Measurements from ENCODE around the gene FMNL2.

Gene FMNL2

GRCh38 chr2:152344579-152345195, 9.7 kb downstream of the FMNL2 start:
- no peak overlapping the region for H2AFZ ChIP-seq (ENCODE audit: low read depth, low read length)
- H2BK15ac ChIP-seq (ENCODE audit: low read depth, poor library complexity, severe bottlenecking): no peak overlapping the region
- H3K9me3 ChIP-seq (ENCODE audit: control insufficient read depth, low read length): no peaks in the 10 kb centered on the region
- peaks cover 22% of the 10 kb centered on the region for H3K79me1 ChIP-seq (replicated peaks; ENCODE audit: low read length, poor library complexity, severe bottlenecking)
- no peak overlapping the region for H3K27ac ChIP-seq (ENCODE audit: low read length, poor library complexity, severe bottlenecking)
- no peak overlapping the region for H3K9ac ChIP-seq (ENCODE audit: low read length)
- H2BK120ac ChIP-seq (ENCODE audit: low read depth, low read length): no peak overlapping the region
- H3K4me2 ChIP-seq (ENCODE audit: low read length, poor library complexity, severe bottlenecking): no peak overlapping the region
- no peak overlapping the region for H3K4ac ChIP-seq (ENCODE audit: low read depth in 1 of 2, low read length in 2 of 2)
- peaks cover 10 to 30% of the 10 kb centered on the region in 2 experiments for H3K36me3 ChIP-seq (ENCODE audit: control insufficient read depth in 1 of 2, insufficient read depth in 2 of 2, low read depth in 1 of 2, low read length in 2 of 2)
- no peak overlapping the region for H3K14ac ChIP-seq (ENCODE audit: low read length in 2 of 2)
- H3K23ac ChIP-seq (ENCODE audit: low read length in 2 of 2): no peak overlapping the region
- peaks cover 1% of the 10 kb centered on the region for H3K4me1 ChIP-seq (ENCODE audit: control insufficient read depth, insufficient read depth, low read depth, low read length)
- no peak overlapping the region for H2BK12ac ChIP-seq (ENCODE audit: low read length in 2 of 2)
- H3K27me3 ChIP-seq (ENCODE audit: control insufficient read depth in 1 of 2, insufficient read depth in 1 of 2, low read length in 2 of 2): no peaks in the 10 kb centered on the region
- no peak overlapping the region for H2BK5ac ChIP-seq (ENCODE audit: low read depth, low read length, poor library complexity, severe bottlenecking)
- H3K18ac ChIP-seq (ENCODE audit: low read depth in 1 of 2, low read length in 2 of 2): no peak overlapping the region
- DNase-seq: no peak
- no peak overlapping the region for H4K8ac ChIP-seq (ENCODE audit: low read length)
- H2AK5ac ChIP-seq (ENCODE audit: low read length, severe bottlenecking): no peak overlapping the region
- H4K91ac ChIP-seq (ENCODE audit: low read length): no peak overlapping the region
- H3K4me3 ChIP-seq (ENCODE audit: insufficient read depth in 1 of 2, low read depth in 1 of 2, low read length in 2 of 2): no peak overlapping the region

- no peak overlapping the region for H3K18ac ChIP-seq (ENCODE audit: low read depth in 1 of 2, low read length in 2 of 2)
- no peak overlapping the region for H3K9ac ChIP-seq (ENCODE audit: low read length)
- no peak overlapping the region for H2BK15ac ChIP-seq (ENCODE audit: low read depth, poor library complexity, severe bottlenecking)
- no peak overlapping the region for H3K27ac ChIP-seq (ENCODE audit: low read length, poor library complexity, severe bottlenecking)
- H3K4me2 ChIP-seq (ENCODE audit: low read length, poor library complexity, severe bottlenecking): no peak overlapping the region
- H3K4ac ChIP-seq (ENCODE audit: low read depth in 1 of 2, low read length in 2 of 2): no peak overlapping the region
- peaks cover 21% of the 10 kb centered on the region for H3K79me1 ChIP-seq (replicated peaks; ENCODE audit: low read length, poor library complexity, severe bottlenecking)
- H3K27me3 ChIP-seq (ENCODE audit: control insufficient read depth in 1 of 2, insufficient read depth in 1 of 2, low read length in 2 of 2): no peaks in the 10 kb centered on the region
- no peak overlapping the region for H4K8ac ChIP-seq (ENCODE audit: low read length)
- WGBS: 93% methylated on average over 3 of the region's 3 CpGs
- peak; percentile 71 for DNase-seq
- no peak overlapping the region for H3K14ac ChIP-seq (ENCODE audit: low read length in 2 of 2)
- H3K23ac ChIP-seq (ENCODE audit: low read length in 2 of 2): no peak overlapping the region
- no peak overlapping the region for H4K91ac ChIP-seq (ENCODE audit: low read length)
- H3K36me3 ChIP-seq (ENCODE audit: control insufficient read depth in 1 of 2, insufficient read depth in 2 of 2, low read depth in 1 of 2, low read length in 2 of 2): peaks cover 10 to 30% of the 10 kb centered on the region in 2 experiments
- no peak overlapping the region for H2BK120ac ChIP-seq (ENCODE audit: low read depth, low read length)
- H2AFZ ChIP-seq (ENCODE audit: low read depth, low read length): no peak overlapping the region
- H2BK5ac ChIP-seq (ENCODE audit: low read depth, low read length, poor library complexity, severe bottlenecking): no peak overlapping the region
- no peaks in the 10 kb centered on the region for H3K9me3 ChIP-seq (ENCODE audit: control insufficient read depth, low read length)
- peaks cover 1% of the 10 kb centered on the region for H3K4me1 ChIP-seq (ENCODE audit: control insufficient read depth, insufficient read depth, low read depth, low read length)
- no peak overlapping the region for H2BK12ac ChIP-seq (ENCODE audit: low read length in 2 of 2)
- no peak overlapping the region for H2AK5ac ChIP-seq (ENCODE audit: low read length, severe bottlenecking)
- no peak overlapping the region for H3K4me3 ChIP-seq (ENCODE audit: insufficient read depth in 1 of 2, low read depth in 1 of 2, low read length in 2 of 2)
These were observed 12.1 kb downstream of the FMNL2 start for GRCh38 chr2:152347076-152347475.

GRCh38 chr2:152348388-152348787, 13.4 kb downstream of the FMNL2 start:
- Histone ChIP-seq H2AK5ac (ENCODE audit: low read length, severe bottlenecking) (no peak overlapping the region), H3K9me3 (ENCODE audit: control insufficient read depth, low read length) (no peaks in the 10 kb centered on the region), H3K4ac (ENCODE audit: low read depth in 1 of 2, low read length in 2 of 2) (no peak overlapping the region), H3K4me2 (ENCODE audit: low read length, poor library complexity, severe bottlenecking) (no peak overlapping the region), H4K8ac (ENCODE audit: low read length) (no peak overlapping the region), H2BK12ac (ENCODE audit: low read length in 2 of 2) (no peak overlapping the region), H3K23ac (ENCODE audit: low read length in 2 of 2) (no peak overlapping the region), H3K79me1 (replicated peaks; ENCODE audit: low read length, poor library complexity, severe bottlenecking) (peaks cover 15% of the 10 kb centered on the region), H3K4me3 (ENCODE audit: insufficient read depth in 1 of 2, low read depth in 1 of 2, low read length in 2 of 2) (no peak overlapping the region), H2BK15ac (ENCODE audit: low read depth, poor library complexity, severe bottlenecking) (no peak overlapping the region), H3K36me3 (ENCODE audit: control insufficient read depth in 1 of 2, insufficient read depth in 2 of 2, low read depth in 1 of 2, low read length in 2 of 2) (peaks cover 8 to 25% of the 10 kb centered on the region in 2 experiments), H4K91ac (ENCODE audit: low read length) (no peak overlapping the region), H2AFZ (ENCODE audit: low read depth, low read length) (no peak overlapping the region), H2BK120ac (ENCODE audit: low read depth, low read length) (no peak overlapping the region), H2BK5ac (ENCODE audit: low read depth, low read length, poor library complexity, severe bottlenecking) (no peak overlapping the region), H3K18ac (ENCODE audit: low read depth in 1 of 2, low read length in 2 of 2) (no peak overlapping the region), H3K14ac (ENCODE audit: low read length in 2 of 2) (no peak overlapping the region), H3K9ac (ENCODE audit: low read length) (no peak overlapping the region), H3K27ac (ENCODE audit: low read length, poor library complexity, severe bottlenecking) (no peak overlapping the region), H3K27me3 (ENCODE audit: control insufficient read depth in 1 of 2, insufficient read depth in 1 of 2, low read length in 2 of 2) (no peaks in the 10 kb centered on the region), H3K4me1 (ENCODE audit: control insufficient read depth, insufficient read depth, low read depth, low read length) (peaks cover 1% of the 10 kb centered on the region)
- DNase-seq: peak; percentile 20
- WGBS: 97% methylated on average over 2 of the region's 3 CpGs

GRCh38 chr2:152349416-152349815, 14.4 kb downstream of the FMNL2 start:
- H3K36me3 ChIP-seq (ENCODE audit: control insufficient read depth in 1 of 2, insufficient read depth in 2 of 2, low read depth in 1 of 2, low read length in 2 of 2): peaks cover 4 to 20% of the 10 kb centered on the region in 2 experiments
- H2AK5ac ChIP-seq (ENCODE audit: low read length, severe bottlenecking): no peak overlapping the region
- no peak overlapping the region for H3K4me3 ChIP-seq (ENCODE audit: insufficient read depth in 1 of 2, low read depth in 1 of 2, low read length in 2 of 2)
- no peak overlapping the region for H3K14ac ChIP-seq (ENCODE audit: low read length in 2 of 2)
- H2BK5ac ChIP-seq (ENCODE audit: low read depth, low read length, poor library complexity, severe bottlenecking): no peak overlapping the region
- H2BK120ac ChIP-seq (ENCODE audit: low read depth, low read length): no peak overlapping the region
- peak overlapping the region in 1 of 2 experiments; percentile 8 for H3K18ac ChIP-seq (ENCODE audit: low read depth in 1 of 2, low read length in 2 of 2)
- no peaks in the 10 kb centered on the region for H3K9me3 ChIP-seq (ENCODE audit: control insufficient read depth, low read length)
- no peak overlapping the region for H3K4ac ChIP-seq (ENCODE audit: low read depth in 1 of 2, low read length in 2 of 2)
- H3K9ac ChIP-seq (ENCODE audit: low read length): no peak overlapping the region
- WGBS: no CpG with 5 or more reads among the region's 1 CpG
- no peak overlapping the region for H3K27ac ChIP-seq (ENCODE audit: low read length, poor library complexity, severe bottlenecking)
- no peak overlapping the region for H4K8ac ChIP-seq (ENCODE audit: low read length)
- H2BK15ac ChIP-seq (ENCODE audit: low read depth, poor library complexity, severe bottlenecking): no peak overlapping the region
- no peak overlapping the region for H3K23ac ChIP-seq (ENCODE audit: low read length in 2 of 2)
- H3K27me3 ChIP-seq (ENCODE audit: control insufficient read depth in 1 of 2, insufficient read depth in 1 of 2, low read length in 2 of 2): no peaks in the 10 kb centered on the region
- no peak overlapping the region for H3K4me2 ChIP-seq (ENCODE audit: low read length, poor library complexity, severe bottlenecking)
- H4K91ac ChIP-seq (ENCODE audit: low read length): no peak overlapping the region
- H2BK12ac ChIP-seq (ENCODE audit: low read length in 2 of 2): no peak overlapping the region
- no peak overlapping the region for H2AFZ ChIP-seq (ENCODE audit: low read depth, low read length)
- H3K4me1 ChIP-seq (ENCODE audit: control insufficient read depth, insufficient read depth, low read depth, low read length): peaks cover 1% of the 10 kb centered on the region
- peaks cover 10% of the 10 kb centered on the region for H3K79me1 ChIP-seq (replicated peaks; ENCODE audit: low read length, poor library complexity, severe bottlenecking)
- DNase-seq: no peak

All from mesenchymal stem cell (in vitro differentiated cells and primary cell).